K562 (cell line): Measurements from ENCODE around the gene TP63. TPM values are rescaled to one million over a fixed set of nuclear protein-coding genes. Genes with fewer than 3 reads are reported as not detected.

ENCODE experiments used
- ATAC-seq: fragments of 200-7000 bp; cut with Tn5 transposase; 3 replicates; pipeline ENCODE4 v1.9.1; 2020; ENCODE audit warnings: moderate library complexity
- BruUV-seq: library from RNA; stranded (reverse); fragments of 400-500 nt; replicated peaks from 2 replicates; lab custom pipeline; 2021; lab: Mats Ljungman, UMichigan
- CTCF ChIA-PET: fragments of 300-600 bp; formaldehyde crosslinking; extraction: SDS; loops from one replicate; lab custom pipeline; 2021; ENCODE audit warnings: low intra/inter-chr PET ratio; lab: Yijun Ruan, JAX
- POLR2A ChIA-PET: fragments of 300-600, 350-650 bp; sonication (Branson Sonifier 250); formaldehyde crosslinking; extraction: SDS; loops from one replicate; lab custom pipeline; 2021; ENCODE audit warnings: antibody characterized with exemption, inconsistent platforms; lab: Yijun Ruan, JAX
- DNase-seq, 4 experiments: peaks; one replicate each; pipeline versions ENCODE4 v3.0.0 to v3.0.0-alpha.2; 2011 to 2018; ENCODE audit warnings: low spot score in 3 of 4, mixed read lengths in 3 of 4; ENCODE audit errors: extremely low read depth in 1 of 4
- FAIRE-seq: peaks from 2 replicates; lab custom pipeline; 2011; peaks lifted over from hg19 to GRCh38; lab: Jason Lieb, UNC
- H2AFZ ChIP-seq: 2 replicates; pipeline ENCODE4 v1.6.0; 2011; ENCODE audit warnings: low read depth, low read length, control low read depth, inconsistent platforms
- H3K27ac ChIP-seq: fragments of 200-600 bp; 3 replicates; pipeline ENCODE4 v1.8.0; 2011; ENCODE audit warnings: low read depth, mild to moderate bottlenecking, control low read depth, inconsistent platforms, low read length, moderate library complexity, mixed read lengths; ENCODE audit errors: extremely low read depth
- H3K27me3 ChIP-seq, 2 experiments: fragments of 300-600 bp in 1 of 2; 2 replicates in 1 of 2; 3 replicates in 1 of 2; pipeline versions ENCODE4 v1.6.0 to v1.8.0; 2011; ENCODE audit warnings: inconsistent platforms in 2 of 2, low read length in 2 of 2, mild to moderate bottlenecking in 1 of 2, mixed read lengths in 1 of 2, moderate library complexity in 1 of 2; ENCODE audit not compliant: control insufficient read depth in 2 of 2, insufficient read depth in 2 of 2
- H3K36me3 ChIP-seq: fragments of 300-600 bp; 3 replicates; pipeline ENCODE4 v1.8.0; 2011; ENCODE audit warnings: mild to moderate bottlenecking, low read length, inconsistent platforms; ENCODE audit not compliant: control insufficient read depth, insufficient read depth
- H3K4me1 ChIP-seq, 2 experiments: fragments of 200-600 bp in 1 of 2; replicated peaks in 1 of 2; 2 replicates in 1 of 2; 3 replicates in 1 of 2; pipeline versions ENCODE4 v1.5.1 to v1.8.0; 2011; ENCODE audit warnings: inconsistent platforms in 2 of 2, low read length in 2 of 2, mild to moderate bottlenecking in 1 of 2, mixed read lengths in 1 of 2, moderate library complexity in 1 of 2; ENCODE audit not compliant: control insufficient read depth in 2 of 2, insufficient read depth in 2 of 2
- H3K4me2 ChIP-seq: 2 replicates; pipeline ENCODE4 v1.6.1; 2011; ENCODE audit warnings: low read length, control low read depth, inconsistent platforms, mixed read lengths; ENCODE audit not compliant: insufficient read depth
- H3K4me3 ChIP-seq: fragments of 200-600 bp; sonication (generic), shearing (Covaris generic); 2 replicates; pipeline ENCODE4 v1.5.1; 2016; ENCODE audit warnings: control low read depth, inconsistent platforms
- H3K79me2 ChIP-seq: fragments of 200-600 bp; 3 replicates; pipeline ENCODE4 v1.8.0; 2011; ENCODE audit warnings: low read length, inconsistent platforms; ENCODE audit not compliant: control insufficient read depth, insufficient read depth
- H3K9ac ChIP-seq, 2 experiments: 2 replicates each; pipeline versions ENCODE4 v1.6.0 to v1.6.1; 2011; ENCODE audit warnings: low read depth in 2 of 2, low read length in 2 of 2, control low read depth in 1 of 2, inconsistent platforms in 1 of 2, mild to moderate bottlenecking in 1 of 2, mixed read lengths in 1 of 2; ENCODE audit not compliant: insufficient read depth in 1 of 2
- H3K9me1 ChIP-seq: one replicate; pipeline ENCODE4 v1.6.0; 2011; ENCODE audit warnings: inconsistent platforms, mild to moderate bottlenecking, low read length, moderate library complexity; ENCODE audit not compliant: control insufficient read depth, insufficient read depth
- H3K9me3 ChIP-seq: replicated peaks from 2 replicates; pipeline ENCODE4 v1.5.1; 2011; ENCODE audit warnings: low read depth, low read length, inconsistent platforms; ENCODE audit not compliant: control insufficient read depth, insufficient read depth
- H4K20me1 ChIP-seq: replicated peaks from 2 replicates; pipeline ENCODE4 v1.6.1; 2011; ENCODE audit warnings: low read length, inconsistent platforms, mixed read lengths; ENCODE audit not compliant: control insufficient read depth, insufficient read depth
- CBX3 ChIP-seq, 2 experiments: IDR thresholded peaks; 1 replicate in 1 of 2; 2 replicates in 1 of 2; pipeline ENCODE4 v1.6.1; 2012; ENCODE audit warnings: inconsistent platforms in 2 of 2, low read length in 2 of 2, borderline replicate concordance in 1 of 2, control low read depth in 1 of 2
- POLR3A ChIP-seq: IDR thresholded peaks from 2 replicates; pipeline ENCODE4 v1.6.1; 2011; ENCODE audit warnings: borderline replicate concordance, mild to moderate bottlenecking, moderate library complexity; ENCODE audit not compliant: insufficient read length, insufficient read depth; ENCODE audit errors: extremely low read depth
- RBM34 ChIP-seq: fragments of 200-400 bp; formaldehyde crosslinking; IDR thresholded peaks from 2 replicates; pipeline ENCODE4 v1.6.1; 2018; ENCODE audit warnings: low read length, borderline replicate concordance; ENCODE audit not compliant: insufficient read depth
- SRSF9 ChIP-seq: fragments of 200-400 bp; formaldehyde crosslinking; IDR thresholded peaks from 2 replicates; pipeline ENCODE4 v1.6.1; 2017; ENCODE audit warnings: low read depth, low read length, borderline replicate concordance
- WHSC1 ChIP-seq: IDR thresholded peaks from one replicate; pipeline ENCODE4 v1.6.1; 2012; ENCODE audit warnings: low read length, control low read depth, inconsistent platforms
- ZFP36 ChIP-seq: fragments of 150-350 bp; IDR thresholded peaks from 2 replicates; pipeline ENCODE4 v1.6.1; 2018; ENCODE audit warnings: low read length, low read depth; ENCODE audit not compliant: partially characterized antibody
- ZNF785 ChIP-seq: fragments of 250-450 bp; sonication (Bioruptor Pico); IDR thresholded peaks from 2 replicates; pipeline ENCODE4 v1.4.0; 2020; ENCODE audit warnings: mild to moderate bottlenecking
- ZSCAN29 ChIP-seq: fragments of 450-650 bp; IDR thresholded peaks from 2 replicates; pipeline ENCODE4 v1.6.1; 2017
- WGBS: fragments of 100-300 bp; shearing (Covaris generic); methylation state at CpG from one replicate; pipeline ENCODE4 v1.1.6; 2016; ENCODE audit warnings: low coverage, mixed read lengths; ENCODE audit not compliant: insufficient coverage; ENCODE audit errors: missing lambda C conversion rate; 5-methylcytosine and 5-hydroxymethylcytosine counted together
- in situ Hi-C: fragments of 300-500 bp; cut with MboI; formaldehyde crosslinking; loops from 4 replicates; pipeline ENCODE4 v1.15.0; 2018; ENCODE audit warnings: inconsistent platforms, mixed read lengths
- intact Hi-C: fragments of 100-400 bp; cut with micrococcal nuclease; formaldehyde crosslinking; loops from 2 replicates; pipeline ENCODE4 v1.14.2; 2022
- polyA plus RNA-seq, 8 experiments: library from polyadenylated mRNA; depleted of rRNA in 4 of 8; stranded (reverse) in 5 of 8; unstranded in 3 of 8; fragments of >200 nt; fragmentation: Nextera tagmentation in 2 of 8; fragmentation: Illumina TruSeq in 1 of 8; extraction: Ambion mirVana in 2 of 8; extraction: Trizol in 1 of 8; gene quantifications; 2 replicates each; pipeline versions ENCODE4 v1.2.1 to v1.2.3, GENCODE V29; 2011 to 2014; ENCODE audit warnings: inconsistent platforms in 1 of 8, missing spikeins in 1 of 8
- total RNA-seq, 7 experiments: library from RNA; depleted of rRNA in 6 of 7; stranded (reverse); fragments of >200 nt in 6 of 7; fragmentation: Illumina TruSeq in 2 of 7; extraction: Trizol in 2 of 7; gene quantifications; 2 replicates each; pipeline versions ENCODE4 v1.2.1 to v1.2.3, GENCODE V29; 2011 to 2021; ENCODE audit warnings: low replicate concordance in 1 of 7
- TF ChIP-seq, protein P1 (sequence below): fragments of 200-800 bp; sonication (Bioruptor generic); IDR thresholded peaks from 2 replicates; pipeline ENCODE4 v1.6.1; 2016; ENCODE audit warnings: missing genetic modification characterization, missing compliant biosample characterization
- TF ChIP-seq, protein P2 (sequence below): fragments of 450-650 bp; IDR thresholded peaks from 2 replicates; pipeline ENCODE4 v1.6.1; 2016; ENCODE audit warnings: low read depth, mild to moderate bottlenecking, moderate library complexity

Gene TP63
- total and polyA plus RNA-seq, 9 of the 15 experiments (the other 6 are each of a cell fraction or from before 2014, with no cell fraction given) = 0.32 to 1.4 (median 0.50) TPM

DNA sequence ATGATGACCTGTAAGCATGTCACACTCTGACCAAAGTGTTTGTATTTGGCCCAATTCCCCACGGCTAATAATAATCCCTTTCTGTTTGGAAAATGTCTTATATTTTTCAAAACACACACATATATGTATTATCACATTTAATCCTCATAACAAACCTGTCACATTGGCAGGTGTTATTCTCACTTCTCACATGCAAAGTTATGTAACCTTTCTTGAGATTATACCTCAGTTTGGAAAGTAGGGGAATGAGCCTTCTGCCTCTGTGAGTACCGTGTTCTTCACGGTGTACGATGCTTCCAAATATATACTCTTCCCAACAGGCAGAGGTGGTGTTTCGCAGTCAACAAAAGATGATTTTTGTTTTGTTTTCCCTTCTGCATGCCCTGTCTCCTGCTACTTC, 205.6 kb downstream of the TP63 start (continued):
- TF ChIP-seq, protein P1, sequence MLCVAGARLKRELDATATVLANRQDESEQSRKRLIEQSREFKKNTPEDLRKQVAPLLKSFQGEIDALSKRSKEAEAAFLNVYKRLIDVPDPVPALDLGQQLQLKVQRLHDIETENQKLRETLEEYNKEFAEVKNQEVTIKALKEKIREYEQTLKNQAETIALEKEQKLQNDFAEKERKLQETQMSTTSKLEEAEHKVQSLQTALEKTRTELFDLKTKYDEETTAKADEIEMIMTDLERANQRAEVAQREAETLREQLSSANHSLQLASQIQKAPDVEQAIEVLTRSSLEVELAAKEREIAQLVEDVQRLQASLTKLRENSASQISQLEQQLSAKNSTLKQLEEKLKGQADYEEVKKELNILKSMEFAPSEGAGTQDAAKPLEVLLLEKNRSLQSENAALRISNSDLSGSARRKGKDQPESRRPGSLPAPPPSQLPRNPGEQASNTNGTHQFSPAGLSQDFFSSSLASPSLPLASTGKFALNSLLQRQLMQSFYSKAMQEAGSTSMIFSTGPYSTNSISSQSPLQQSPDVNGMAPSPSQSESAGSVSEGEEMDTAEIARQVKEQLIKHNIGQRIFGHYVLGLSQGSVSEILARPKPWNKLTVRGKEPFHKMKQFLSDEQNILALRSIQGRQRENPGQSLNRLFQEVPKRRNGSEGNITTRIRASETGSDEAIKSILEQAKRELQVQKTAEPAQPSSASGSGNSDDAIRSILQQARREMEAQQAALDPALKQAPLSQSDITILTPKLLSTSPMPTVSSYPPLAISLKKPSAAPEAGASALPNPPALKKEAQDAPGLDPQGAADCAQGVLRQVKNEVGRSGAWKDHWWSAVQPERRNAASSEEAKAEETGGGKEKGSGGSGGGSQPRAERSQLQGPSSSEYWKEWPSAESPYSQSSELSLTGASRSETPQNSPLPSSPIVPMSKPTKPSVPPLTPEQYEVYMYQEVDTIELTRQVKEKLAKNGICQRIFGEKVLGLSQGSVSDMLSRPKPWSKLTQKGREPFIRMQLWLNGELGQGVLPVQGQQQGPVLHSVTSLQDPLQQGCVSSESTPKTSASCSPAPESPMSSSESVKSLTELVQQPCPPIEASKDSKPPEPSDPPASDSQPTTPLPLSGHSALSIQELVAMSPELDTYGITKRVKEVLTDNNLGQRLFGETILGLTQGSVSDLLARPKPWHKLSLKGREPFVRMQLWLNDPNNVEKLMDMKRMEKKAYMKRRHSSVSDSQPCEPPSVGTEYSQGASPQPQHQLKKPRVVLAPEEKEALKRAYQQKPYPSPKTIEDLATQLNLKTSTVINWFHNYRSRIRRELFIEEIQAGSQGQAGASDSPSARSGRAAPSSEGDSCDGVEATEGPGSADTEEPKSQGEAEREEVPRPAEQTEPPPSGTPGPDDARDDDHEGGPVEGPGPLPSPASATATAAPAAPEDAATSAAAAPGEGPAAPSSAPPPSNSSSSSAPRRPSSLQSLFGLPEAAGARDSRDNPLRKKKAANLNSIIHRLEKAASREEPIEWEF (CRISPR knock-in tag) = no peak
- TF ChIP-seq SRSF9 (no peak), CBX3 (IDR thresholded peaks at IDR 0.05; ENCODE audit: borderline replicate concordance in 1 of 2, low read length in 2 of 2) (no peak), RBM34 (no peak)

DNA sequence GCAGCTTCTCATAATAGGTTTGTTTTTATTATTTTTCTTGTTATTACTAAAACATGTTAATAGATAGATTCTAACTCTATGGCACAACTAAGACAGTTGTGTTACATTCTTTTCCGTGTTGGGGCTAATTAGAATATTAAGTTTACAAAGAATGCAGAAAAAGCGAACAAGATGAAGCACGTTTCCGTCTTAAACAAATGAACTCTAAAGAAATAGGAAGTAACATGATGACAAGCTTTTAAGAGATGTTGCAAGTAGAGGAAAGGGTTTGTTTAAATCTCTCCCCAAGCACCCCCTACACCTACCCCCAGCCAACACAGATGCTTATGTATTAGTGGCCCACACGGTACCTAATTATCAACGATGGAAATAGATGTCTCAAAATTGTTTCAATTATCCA, 207.1 kb downstream of the TP63 start:
- H3K27me3 ChIP-seq = no peaks in the 10 kb centered on the region
- H3K4me3 ChIP-seq = no peak overlapping the region
- no peaks in the 10 kb centered on the region; the same call in 1 of the 2 replicates for H3K9me3 ChIP-seq
- in situ Hi-C loops (no loop called here), intact Hi-C loops (no loop called here)
- no peaks in the 10 kb centered on the region for H3K9me1 ChIP-seq
- no peak overlapping the region for H3K9ac ChIP-seq
- H4K20me1 ChIP-seq = no peaks in the 10 kb centered on the region
- ChIA-PET POLR2A (no interaction called here), CTCF (no interaction called here)
- H3K27ac ChIP-seq = no peak overlapping the region
- H2AFZ ChIP-seq = no peak overlapping the region
- no peaks in the 10 kb centered on the region for H3K36me3 ChIP-seq
- no peaks in the 10 kb centered on the region for H3K4me1 ChIP-seq
- ATAC-seq (no peak), FAIRE-seq (no peak), DNase-seq (no peak)
- H3K4me2 ChIP-seq = no peak overlapping the region
- BruUV-seq = no TSS peak
- 1% methylated on average over 6 of the region's 6 CpGs for WGBS
- TF ChIP-seq ZNF785 = no peak
- no peak for TF ChIP-seq ZSCAN29
- TF ChIP-seq WHSC1 = no peak
- no peak for TF ChIP-seq POLR3A
- TF ChIP-seq ZFP36 = no peak
- TF ChIP-seq, protein P2, sequence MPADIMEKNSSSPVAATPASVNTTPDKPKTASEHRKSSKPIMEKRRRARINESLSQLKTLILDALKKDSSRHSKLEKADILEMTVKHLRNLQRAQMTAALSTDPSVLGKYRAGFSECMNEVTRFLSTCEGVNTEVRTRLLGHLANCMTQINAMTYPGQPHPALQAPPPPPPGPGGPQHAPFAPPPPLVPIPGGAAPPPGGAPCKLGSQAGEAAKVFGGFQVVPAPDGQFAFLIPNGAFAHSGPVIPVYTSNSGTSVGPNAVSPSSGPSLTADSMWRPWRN = no peak
- H3K79me2 ChIP-seq = no peaks in the 10 kb centered on the region
